Caco-2 (cell line): ENCODE data around the gene TSFM. TPM values are rescaled to one million over a fixed set of nuclear protein-coding genes. Genes with fewer than 3 reads are reported as not detected.

Source experiments
- BruUV-seq: library from RNA; stranded (reverse); fragments of 400-500 nt; replicated peaks from 2 replicates; lab custom pipeline; 2021; lab: Mats Ljungman, UMichigan
- CTCF ChIA-PET: fragments of 300-600 bp; sonication (Branson Sonifier 250); formaldehyde crosslinking; loops from one replicate; lab custom pipeline; 2022; ENCODE audit warnings: antibody characterized with exemption; lab: Charles Lee
- POLR2A ChIA-PET: fragments of 300-600 bp; sonication (Branson Sonifier 250); formaldehyde crosslinking; loops from one replicate; lab custom pipeline; 2022; ENCODE audit warnings: antibody characterized with exemption; lab: Charles Lee
- DNase-seq, 2 experiments: peaks; one replicate each; pipeline versions ENCODE4 v3.0.0 to v3.0.0-alpha.2; 2020 to 2022
- H3K27me3 ChIP-seq: replicated peaks from 2 replicates; pipeline ENCODE4 v1.6.0; 2011; ENCODE audit warnings: low read length; ENCODE audit not compliant: control insufficient read depth, insufficient read depth
- H3K36me3 ChIP-seq: 2 replicates; pipeline ENCODE4 v1.5.1; 2011; ENCODE audit warnings: low read length; ENCODE audit not compliant: control insufficient read depth, insufficient read depth
- H3K4me1 ChIP-seq: fragments of 250-450 bp; sonication (Bioruptor Pico); 2 replicates; pipeline ENCODE4 v1.5.1; 2020; ENCODE audit warnings: mild to moderate bottlenecking
- H3K4me3 ChIP-seq: 2 replicates; pipeline ENCODE4 v1.5.1; 2011; ENCODE audit warnings: low read depth, mild to moderate bottlenecking, control low read depth, low read length
- H3K9me3 ChIP-seq: fragments of 250-450 bp; sonication (Bioruptor Pico); 2 replicates; pipeline ENCODE4 v1.5.1; 2020; ENCODE audit warnings: mild to moderate bottlenecking, moderate library complexity
- H3K27ac Mint-ChIP-seq: one replicate; pipeline ENCODE4 v1.8.0; 2022; ENCODE audit warnings: mixed read lengths; ENCODE audit not compliant: unreplicated experiment
- H3K27me3 Mint-ChIP-seq: one replicate; pipeline ENCODE4 v1.8.0; 2022; ENCODE audit warnings: mixed read lengths; ENCODE audit not compliant: insufficient read depth, unreplicated experiment
- H3K36me3 Mint-ChIP-seq: one replicate; pipeline ENCODE4 v1.8.0; 2022; ENCODE audit warnings: mild to moderate bottlenecking, mixed read lengths; ENCODE audit not compliant: insufficient read depth, unreplicated experiment
- H3K4me1 Mint-ChIP-seq: one replicate; pipeline ENCODE4 v1.8.0; 2022; ENCODE audit warnings: low read depth, mixed read lengths; ENCODE audit not compliant: unreplicated experiment
- H3K4me3 Mint-ChIP-seq: one replicate; pipeline ENCODE4 v1.8.0; 2022; ENCODE audit warnings: mild to moderate bottlenecking, moderate library complexity, mixed read lengths; ENCODE audit not compliant: unreplicated experiment
- H3K9me3 Mint-ChIP-seq: one replicate; pipeline ENCODE4 v1.8.0; 2022; ENCODE audit warnings: mixed read lengths; ENCODE audit not compliant: unreplicated experiment
- CTCF ChIP-seq, 2 experiments: fragments of 200-600 bp in 1 of 2; IDR thresholded peaks; 1 replicate in 1 of 2; 2 replicates in 1 of 2; pipeline versions ENCODE4 v1.5.1 to v1.8.0; 2011 to 2022; ENCODE audit warnings: antibody characterized with exemption in 1 of 2, control low read depth in 1 of 2, inconsistent platforms in 1 of 2, low read depth in 1 of 2, low read length in 1 of 2, mild to moderate bottlenecking in 1 of 2, moderate library complexity in 1 of 2; ENCODE audit not compliant: insufficient read depth in 1 of 2, severe bottlenecking in 1 of 2, unreplicated experiment in 1 of 2
- intact Hi-C: fragments of 100-400 bp; cut with micrococcal nuclease; formaldehyde crosslinking; loops from one replicate; pipeline ENCODE4 v1.10.0; 2022; ENCODE audit not compliant: unreplicated experiment
- total RNA-seq: library from RNA; stranded (reverse); gene quantifications from 2 replicates; pipeline ENCODE4 v1.2.3, GENCODE V29; 2022

Gene TSFM
- total RNA-seq, 1 experiment from 2014 or later = 57.5 TPM

GRCh38 chr12:57744777-57745484 is 37.7 kb upstream of the TSFM start, which contains the start of gene TSPAN31:
TSS of gene TSPAN31 (plus strand) at chr12:57745039. CDS start at chr12:57745155, 116 bp downstream.
- peak within 1 kb of the TSS; percentile 98 for H3K27ac Mint-ChIP-seq
- DNase-seq = peak; percentile 95 to 97
- ChIA-PET CTCF (interaction anchor here (0.7 to 1.5 kb wide), 5 partner anchors 9 to 162 kb away, joined by 3 to 10 read pairs (median 4); no protein-coding TSS in a partner anchor), POLR2A (interaction anchor here (0.5 to 1.2 kb wide), 6 partner anchors 9 to 1915 kb away, joined by 4 to 5 read pairs (median 4); partner anchors contain the start of genes DNAJC14, EEF1AKMT3 and METTL1)
- H3K4me1 ChIP-seq = peaks cover 10% of the 10 kb centered on the region
- H3K27me3 ChIP-seq = no peaks in the 10 kb centered on the region
- H3K9me3 Mint-ChIP-seq = no peaks in the 10 kb centered on the region
- peaks cover 19% of the 10 kb centered on the region for H3K4me1 Mint-ChIP-seq
- no peaks in the 10 kb centered on the region for H3K9me3 ChIP-seq
- H3K27me3 Mint-ChIP-seq = peaks cover 6% of the 10 kb centered on the region
- intact Hi-C loops = no loop called here
- H3K4me3 Mint-ChIP-seq = peak within 1 kb of the TSS; percentile 96
- no TSS peak for BruUV-seq
- peak within 1 kb of the TSS; percentile 64 for H3K4me3 ChIP-seq
- no peaks in the 10 kb centered on the region; the same call in 1 of the 2 replicates for H3K36me3 ChIP-seq
- peaks cover 57% of the 10 kb centered on the region for H3K36me3 Mint-ChIP-seq
- TF ChIP-seq CTCF (IDR thresholded peaks at IDR 0.05; ENCODE audit: insufficient read depth in 1 of 2, low read depth in 1 of 2, low read length in 1 of 2, severe bottlenecking in 1 of 2, unreplicated experiment in 1 of 2) = no peak

- H3K9me3 ChIP-seq = no peaks in the 10 kb centered on the region
- Mint-ChIP-seq H3K4me1 (peaks cover 19% of the 10 kb centered on the region), H3K36me3 (peaks cover 61% of the 10 kb centered on the region), H3K27me3 (peaks cover 6% of the 10 kb centered on the region), H3K27ac (peak overlapping the region; percentile 98), H3K9me3 (no peaks in the 10 kb centered on the region), H3K4me3 (peak overlapping the region; percentile 96)
- BruUV-seq = TSS peak; percentile 49
- CTCF ChIA-PET = interaction anchor here (0.6 to 1.5 kb wide), 4 partner anchors 9 to 1409 kb away, joined by 4 to 10 read pairs (median 7); no protein-coding TSS in a partner anchor
- peak overlapping the region; percentile 64 for H3K4me3 ChIP-seq
- intact Hi-C loops = no loop called here
- peak in 1 of 2 experiments; percentile 19 for DNase-seq
- peaks cover 10% of the 10 kb centered on the region for H3K4me1 ChIP-seq
- no peaks in the 10 kb centered on the region for H3K27me3 ChIP-seq
- no peak for TF ChIP-seq CTCF (IDR thresholded peaks at IDR 0.05; ENCODE audit: insufficient read depth in 1 of 2, low read depth in 1 of 2, low read length in 1 of 2, severe bottlenecking in 1 of 2, unreplicated experiment in 1 of 2)
- POLR2A ChIA-PET = interaction anchor here (0.5 to 1.2 kb wide), 3 partner anchors 13 to 1916 kb away, joined by 4 to 5 read pairs (median 4); partner anchors contain the start of genes DNAJC14, EEF1AKMT3 and METTL1
- peaks cover 3% of the 10 kb centered on the region; the same call in 1 of the 2 replicates for H3K36me3 ChIP-seq
Measured at GRCh38 chr12:57745485-57745881, 37.1 kb upstream of the TSFM start.

GRCh38 chr12:57746025-57746424 is 36.6 kb upstream of the TSFM start:
- peak overlapping the region; percentile 96 for H3K4me3 Mint-ChIP-seq
- CTCF ChIA-PET = interaction anchor here (0.6 kb wide), 1 partner anchor 1410 kb away, joined by 5 read pairs; no protein-coding TSS in a partner anchor
- intact Hi-C loops = no loop called here
- peaks cover 67% of the 10 kb centered on the region for H3K36me3 Mint-ChIP-seq
- BruUV-seq = no TSS peak
- Histone ChIP-seq H3K4me1 (peaks cover 14% of the 10 kb centered on the region), H3K4me3 (peak overlapping the region; percentile 64), H3K27me3 (no peaks in the 10 kb centered on the region), H3K9me3 (no peaks in the 10 kb centered on the region), H3K36me3 (peaks cover 3% of the 10 kb centered on the region; the same call in 1 of the 2 replicates)
- no peaks in the 10 kb centered on the region for H3K9me3 Mint-ChIP-seq
- peaks cover 20% of the 10 kb centered on the region for H3K4me1 Mint-ChIP-seq
- no peak for DNase-seq
- peaks cover under 1% of the 10 kb centered on the region for H3K27me3 Mint-ChIP-seq
- no peak for TF ChIP-seq CTCF (IDR thresholded peaks at IDR 0.05; ENCODE audit: insufficient read depth in 1 of 2, low read depth in 1 of 2, low read length in 1 of 2, severe bottlenecking in 1 of 2, unreplicated experiment in 1 of 2)
- POLR2A ChIA-PET = no interaction called here
- peak overlapping the region; percentile 98 for H3K27ac Mint-ChIP-seq
